Measurements from ENCODE around the gene TANC1.
"Not testable (repeated sequence)": the region's sequence is repeated elsewhere in the genome, so short reads cannot be mapped to it uniquely, and the experiment has no call there.

Gene TANC1

GRCh38 chr2:159029936-159030335 is 61.5 kb downstream of the TANC1 start:
- DNase-seq (ENCODE audit: low read depth, low spot score), result no peak

DNA sequence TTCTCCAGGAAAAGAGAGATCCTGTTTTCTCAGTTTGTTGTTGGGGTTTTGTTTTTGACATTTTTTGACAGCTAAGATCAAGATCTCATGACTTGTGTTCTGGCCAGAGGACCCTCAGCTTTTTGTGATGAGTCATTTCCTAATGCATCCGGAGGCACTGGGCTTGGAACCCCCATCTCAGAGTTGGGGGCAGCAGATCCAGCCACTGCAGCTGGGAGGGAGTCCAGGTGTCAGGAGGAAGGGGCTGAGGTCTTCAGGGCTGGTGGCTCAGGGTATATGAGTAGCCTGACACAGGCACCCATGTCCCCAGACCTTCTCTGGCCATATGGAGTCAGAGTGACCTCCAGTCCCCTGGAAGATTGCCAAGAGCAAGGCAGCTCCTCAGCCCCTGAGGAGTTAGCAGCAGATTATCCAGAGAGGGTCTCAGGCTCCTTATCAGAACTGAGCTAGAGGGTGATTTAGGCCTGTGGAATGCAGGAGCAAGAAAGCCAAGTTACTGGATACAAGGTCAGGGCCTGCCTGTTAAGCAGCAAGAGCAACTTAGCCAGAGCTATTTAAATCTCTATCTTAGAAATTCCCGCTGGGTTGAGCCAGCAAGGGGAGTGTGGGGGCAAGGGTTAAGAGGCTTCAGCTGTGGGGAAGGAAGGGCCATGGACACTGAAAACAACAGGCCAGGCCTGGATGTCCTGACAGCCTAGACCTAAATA is 62.4 kb downstream of the TANC1 start:
- peak; percentile 42 for DNase-seq (ENCODE audit: low read depth, low spot score)

DNA sequence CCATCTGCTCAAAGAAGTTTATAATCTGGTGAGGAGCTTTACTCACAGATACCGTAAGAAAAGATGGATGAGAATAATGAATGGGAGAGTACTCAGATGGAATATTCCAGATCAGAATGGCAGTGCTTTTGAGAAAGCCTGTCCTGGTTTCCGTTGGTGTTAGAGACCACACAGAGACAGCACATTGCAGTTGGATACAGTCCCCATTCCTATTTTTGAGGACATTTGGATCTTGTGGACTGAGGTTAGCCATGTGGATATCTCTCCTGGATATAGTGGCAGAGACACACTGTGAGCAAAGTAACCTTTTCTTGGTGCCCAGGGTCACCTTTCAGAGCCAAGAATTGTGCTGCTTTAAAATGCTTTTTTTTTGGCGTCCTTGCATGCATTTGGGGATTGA is 63.7 kb downstream of the TANC1 start:
- no peak for DNase-seq (ENCODE audit: low read depth, low spot score)

GRCh38 chr2:159032580-159032979 is 64.1 kb downstream of the TANC1 start:
- no peak for DNase-seq (ENCODE audit: low read depth, low spot score)

DNA sequence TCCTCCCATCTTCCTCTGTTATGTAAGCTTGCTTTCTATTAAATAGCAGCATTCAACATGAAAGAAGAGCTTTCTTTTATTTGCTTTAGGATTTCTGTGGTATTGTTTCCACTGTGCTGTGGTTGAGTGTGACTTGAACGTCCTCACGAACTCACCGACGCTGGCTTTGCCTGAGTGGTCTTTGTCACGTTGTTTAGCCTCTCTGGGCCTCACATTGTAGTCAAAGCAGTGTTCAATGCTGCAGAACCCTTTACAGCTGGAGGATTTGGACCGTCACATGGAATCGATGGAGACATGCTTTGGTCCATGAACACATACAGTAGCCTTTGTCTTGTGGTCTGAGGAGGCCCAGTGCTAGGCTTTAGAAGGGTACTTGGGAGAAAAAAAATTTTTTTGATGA is 66.3 kb downstream of the TANC1 start:
- DNase-seq (ENCODE audit: low read depth, low spot score), result no peak

GRCh38 chr2:159035790-159036411 is 67.5 kb downstream of the TANC1 start:
- peak; percentile 80 for DNase-seq (ENCODE audit: low read depth, low spot score)

DNA sequence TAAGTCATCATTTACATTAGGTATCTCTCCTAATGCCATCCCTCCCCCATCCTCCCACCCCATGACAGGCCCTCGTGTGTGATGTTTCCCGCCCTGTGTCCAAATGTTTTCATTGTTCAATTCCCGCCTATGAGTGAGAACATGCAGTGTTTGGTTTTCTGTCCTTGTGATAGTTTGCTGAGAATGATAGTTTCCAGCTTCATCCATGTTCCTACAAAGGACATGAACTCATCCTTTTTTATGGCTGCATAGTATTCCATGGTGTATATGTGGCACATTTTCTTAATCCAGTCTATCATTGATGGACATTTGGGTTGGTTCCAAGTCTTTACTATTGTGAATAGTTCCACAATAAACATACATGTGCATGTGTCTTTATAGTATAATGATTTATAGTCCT is 68.0 kb downstream of the TANC1 start:
- not testable (repeated sequence) for DNase-seq (ENCODE audit: low read depth, low spot score)

DNA sequence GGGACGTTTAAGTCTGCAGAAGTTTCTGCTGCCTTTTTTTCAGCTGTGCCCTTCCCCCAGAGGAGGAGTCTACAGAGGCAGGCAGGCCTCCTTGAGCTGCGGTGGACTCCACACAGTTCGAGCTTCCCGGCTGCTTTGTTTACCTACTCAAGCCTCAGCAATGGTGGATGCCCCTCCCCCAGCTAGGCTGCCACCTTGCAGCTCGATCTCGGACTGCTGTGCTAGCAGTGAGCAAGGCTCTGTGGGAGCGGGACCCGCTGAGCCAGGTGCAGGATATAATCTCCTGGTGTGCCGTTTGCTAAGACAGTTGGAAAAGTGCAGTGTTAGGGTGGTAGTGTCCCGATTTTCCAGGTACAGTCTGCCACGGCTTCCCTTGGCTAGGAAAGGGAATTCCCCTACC is 72.9 kb downstream of the TANC1 start:
- not testable (repeated sequence) for DNase-seq (ENCODE audit: low read depth, low spot score)

- DNase-seq (ENCODE audit: low read depth, low spot score), result no peak
Measured at GRCh38 chr2:159042115-159042850, 73.8 kb downstream of the TANC1 start.

DNA sequence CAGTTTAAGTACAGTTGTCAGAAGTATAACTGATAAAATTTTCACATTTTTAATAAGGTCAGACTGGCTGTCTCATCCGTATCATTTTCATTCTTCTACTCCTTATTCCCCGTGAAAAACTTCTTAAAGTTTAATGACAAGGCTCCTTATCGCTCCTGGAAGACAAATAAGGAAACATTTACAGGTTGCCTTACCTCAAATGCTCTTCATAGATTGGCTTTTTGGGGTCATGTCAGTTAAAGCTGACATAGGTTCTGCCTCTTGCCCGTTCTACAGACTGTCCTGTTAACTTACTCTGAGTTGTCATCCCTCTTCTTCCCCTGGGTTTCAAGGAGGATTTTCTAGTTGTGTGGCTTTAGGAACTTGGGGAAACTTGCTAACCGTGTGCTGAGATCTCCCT is 75.3 kb downstream of the TANC1 start:
- no peak for DNase-seq (ENCODE audit: low read depth, low spot score)

- DNase-seq (ENCODE audit: low read depth, low spot score), result no peak
Measured at GRCh38 chr2:159044804-159045286, 76.4 kb downstream of the TANC1 start.

DNA sequence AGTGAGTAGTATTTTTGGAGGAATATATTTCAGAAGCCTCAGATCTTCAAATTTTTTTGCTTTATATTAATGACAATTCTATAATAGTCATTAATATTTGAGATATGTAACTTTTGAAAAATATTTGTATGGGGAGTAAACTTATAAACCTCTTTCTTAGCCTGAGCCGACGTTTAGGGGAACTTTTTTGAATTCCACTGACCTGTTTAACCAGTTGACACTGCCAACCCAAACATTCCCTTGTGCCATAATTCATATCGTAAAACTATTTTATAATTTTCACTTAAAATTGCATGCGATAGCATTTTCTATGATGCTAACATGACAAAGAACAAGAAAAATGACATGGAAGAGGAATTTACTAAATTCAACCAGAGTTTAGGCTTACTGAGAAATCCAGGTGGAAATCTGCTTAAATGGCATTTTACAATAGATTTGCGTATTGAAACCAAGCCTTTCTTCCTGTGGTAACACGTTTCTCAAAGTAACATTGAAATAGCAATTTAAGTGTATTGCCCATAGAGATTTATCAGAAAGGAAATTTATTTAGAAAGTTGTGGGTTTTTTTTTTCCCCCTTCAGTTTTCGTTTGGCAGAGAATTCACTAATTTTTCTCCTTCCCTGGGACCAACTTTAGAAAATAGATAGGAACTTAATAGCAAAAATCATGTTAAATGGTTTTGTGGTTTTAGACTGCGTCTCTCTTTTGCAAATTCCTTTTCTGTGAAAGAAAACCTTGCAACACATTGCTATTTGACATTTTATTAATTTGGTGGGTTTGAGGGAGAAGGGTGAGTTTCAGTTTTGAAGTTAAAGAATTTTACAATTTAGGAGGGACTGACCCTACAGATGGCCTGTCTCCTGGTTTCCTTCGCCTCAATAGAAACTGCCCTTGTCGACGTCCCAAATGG is 77.4 kb downstream of the TANC1 start:
- no peak for DNase-seq (ENCODE audit: low read depth, low spot score)

- no peak for DNase-seq (ENCODE audit: low read depth, low spot score)
Measured at GRCh38 chr2:159046966-159047365, 78.5 kb downstream of the TANC1 start.

DNA sequence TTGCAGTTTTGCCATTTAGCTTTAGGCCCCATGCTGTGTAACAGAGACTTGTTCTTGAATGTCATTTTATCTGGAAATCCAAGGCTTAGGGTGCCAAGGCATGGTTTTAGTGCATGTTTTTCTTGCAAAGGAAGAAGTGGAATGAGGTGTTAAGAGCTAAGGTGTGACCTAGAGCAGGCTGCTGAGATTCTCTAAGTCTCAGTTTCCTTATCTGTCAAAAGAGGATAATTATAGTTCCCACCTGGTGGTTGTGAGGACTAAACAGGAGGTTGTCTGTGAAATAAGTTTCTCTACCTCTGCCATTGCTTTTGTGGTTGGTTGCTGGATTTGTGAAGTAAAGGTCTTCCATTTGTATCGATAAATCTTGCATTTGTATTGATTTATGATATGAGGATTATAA is 82.0 kb downstream of the TANC1 start:
- no peak for DNase-seq (ENCODE audit: low read depth, low spot score)

DNA sequence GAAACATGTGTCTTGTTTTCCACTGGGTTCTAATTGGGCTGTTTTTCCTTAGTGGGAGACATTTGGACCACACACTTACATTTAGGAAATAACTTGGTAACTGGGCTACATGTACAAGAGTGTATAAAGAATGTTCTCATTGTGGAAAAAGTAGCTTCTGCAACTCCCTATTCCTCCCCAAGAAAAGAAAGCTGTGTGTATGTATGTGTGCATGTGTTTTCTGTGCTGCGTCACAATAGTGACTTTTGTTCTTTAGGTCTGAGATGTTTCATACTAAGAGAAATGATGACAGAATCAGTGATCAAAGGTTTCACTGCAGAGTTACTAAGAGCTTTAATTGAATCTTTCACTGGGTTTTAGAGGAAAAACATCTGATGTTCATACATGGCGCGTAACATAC is 82.7 kb downstream of the TANC1 start:
- DNase-seq (ENCODE audit: low read depth, low spot score), result no peak

DNA sequence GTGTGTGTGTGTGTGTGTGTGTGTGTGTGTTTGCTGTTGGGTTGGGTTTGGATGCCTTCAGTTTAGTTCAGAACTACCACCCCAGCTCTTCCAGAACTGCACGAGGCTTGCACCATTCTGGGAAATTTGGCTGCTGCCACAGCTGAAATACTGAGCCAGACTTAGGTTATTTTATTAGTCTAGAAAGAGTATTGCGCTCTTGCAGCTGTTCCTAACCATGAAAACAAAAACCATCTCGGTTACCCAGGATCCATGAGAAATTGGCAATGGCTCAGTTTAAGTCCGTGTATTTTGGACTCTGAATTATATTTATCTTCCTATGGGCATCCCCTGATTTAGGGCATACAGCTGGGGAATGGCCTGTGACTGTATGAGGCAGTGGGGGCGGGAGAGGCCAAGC is 83.2 kb downstream of the TANC1 start:
- no peak for DNase-seq (ENCODE audit: low read depth, low spot score)

DNA sequence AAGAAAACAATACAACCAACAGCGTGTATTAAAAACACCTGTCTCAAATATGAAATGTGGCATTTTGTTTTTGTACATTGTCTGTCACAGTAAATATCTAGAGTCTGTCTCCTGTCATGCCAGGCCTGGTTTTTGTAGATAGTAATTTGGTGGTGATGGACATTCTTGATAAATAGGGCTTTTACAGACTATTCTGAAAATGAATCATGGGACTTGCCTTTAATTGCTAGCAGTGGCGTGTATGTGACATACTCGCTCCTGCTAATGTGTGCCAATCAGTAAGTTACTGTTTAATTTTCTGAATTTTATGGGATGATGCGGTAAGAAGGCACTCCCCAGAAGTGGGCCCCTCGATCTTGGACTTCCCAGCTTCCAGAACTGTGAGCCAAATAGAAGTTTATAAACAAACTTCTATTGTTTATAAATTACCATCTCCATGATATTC is 83.7 kb downstream of the TANC1 start:
- DNase-seq (ENCODE audit: low read depth, low spot score), result no peak

DNA sequence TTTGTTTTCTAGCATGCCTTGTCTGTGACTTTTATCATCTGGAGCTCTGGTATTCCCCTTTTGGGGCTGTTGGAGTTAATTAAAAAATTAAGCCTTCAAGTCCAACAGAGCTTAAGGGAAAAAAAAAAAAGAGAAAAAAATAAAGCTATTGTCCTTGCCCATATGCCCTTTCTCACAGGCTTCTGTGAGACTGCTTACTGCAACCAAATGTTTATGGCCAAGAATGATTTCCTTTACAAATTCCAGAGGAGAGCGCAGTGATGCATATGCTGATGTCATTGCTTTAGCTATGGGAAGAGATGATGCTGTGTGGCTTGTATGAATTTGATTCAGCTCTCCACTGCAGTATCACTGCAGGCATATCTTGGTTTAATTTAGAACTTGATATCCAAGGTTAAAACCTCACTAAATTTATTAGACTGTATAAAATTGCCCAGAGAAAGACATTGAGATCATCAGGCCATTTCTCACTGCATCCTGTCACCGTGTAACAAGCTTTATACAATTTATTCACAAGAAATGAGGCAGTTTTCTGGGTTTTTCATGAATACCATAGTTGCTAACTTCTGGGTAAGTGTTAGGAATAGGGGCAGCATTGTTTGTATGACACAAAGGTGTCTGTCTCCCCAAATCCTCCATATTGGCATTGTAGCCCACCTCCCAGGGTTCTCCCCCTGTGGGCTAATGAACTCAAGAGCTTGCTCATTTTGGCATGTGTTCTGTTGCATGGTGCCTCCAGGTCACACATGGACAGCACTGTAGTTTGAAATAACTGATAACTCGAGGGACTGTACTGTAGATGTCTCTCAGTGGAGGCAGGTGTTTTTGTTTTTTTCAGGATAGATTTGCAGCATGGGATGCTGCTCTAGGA is 85.0 kb downstream of the TANC1 start:
- no peak for DNase-seq (ENCODE audit: low read depth, low spot score)

GRCh38 chr2:159054032-159054334 is 85.5 kb downstream of the TANC1 start:
- no peak for DNase-seq (ENCODE audit: low read depth, low spot score)

GRCh38 chr2:159054985-159055384 is 86.5 kb downstream of the TANC1 start:
- no peak for DNase-seq (ENCODE audit: low read depth, low spot score)

DNA sequence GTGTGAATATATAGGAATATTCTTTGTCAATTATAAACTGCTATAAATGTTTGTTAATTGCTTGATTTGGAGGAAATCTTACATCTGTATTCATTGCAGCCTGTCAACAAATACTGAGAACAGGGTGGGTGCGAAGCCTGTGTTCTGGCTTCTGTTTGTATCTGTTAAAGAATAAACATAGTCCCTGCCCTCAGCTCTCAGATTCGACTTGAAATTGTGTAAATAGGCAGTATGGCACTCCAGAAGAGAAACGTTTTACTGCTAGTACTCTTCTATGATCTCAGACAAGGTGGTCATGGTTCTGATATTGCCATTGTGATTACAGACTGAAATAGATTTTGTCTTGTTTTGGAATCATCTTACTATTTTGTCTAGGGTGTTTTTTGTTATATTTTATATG is 92.1 kb downstream of the TANC1 start:
- no peak for DNase-seq (ENCODE audit: low read depth, low spot score)
